NT2/D1 (cell line): ENCODE results near the gene PLCB1.

Experiments used
- DNase-seq: peaks from one replicate; pipeline ENCODE4 v3.0.0-alpha.2; 2011; ENCODE audit warnings: low read depth, low spot score
- H3K27me3 ChIP-seq: 2 replicates; pipeline ENCODE4 v1.6.0; 2011; ENCODE audit warnings: mild to moderate bottlenecking; ENCODE audit not compliant: insufficient read length, insufficient read depth
- H3K36me3 ChIP-seq: 2 replicates; pipeline ENCODE4 v1.6.1; 2011; ENCODE audit warnings: mild to moderate bottlenecking, low read length, mixed read lengths; ENCODE audit not compliant: insufficient read depth, insufficient read length
- H3K4me1 ChIP-seq: 2 replicates; pipeline ENCODE4 v1.5.1; 2011; ENCODE audit not compliant: insufficient read depth, insufficient read length
- H3K4me3 ChIP-seq: 2 replicates; pipeline ENCODE4 v1.5.1; 2011; ENCODE audit warnings: low read depth; ENCODE audit not compliant: insufficient read length
- H3K9ac ChIP-seq: 2 replicates; pipeline ENCODE4 v1.6.0; 2011; ENCODE audit warnings: low read depth; ENCODE audit not compliant: insufficient read length
- H3K9me3 ChIP-seq: 2 replicates; pipeline ENCODE4 v1.5.1; 2011; ENCODE audit warnings: mild to moderate bottlenecking, low read length; ENCODE audit not compliant: insufficient read depth
- SUZ12 ChIP-seq: IDR thresholded peaks from 2 replicates; pipeline ENCODE4 v1.6.1; 2011; ENCODE audit not compliant: insufficient read length, insufficient read depth; ENCODE audit errors: extremely low read depth
- YY1 ChIP-seq: IDR thresholded peaks from 2 replicates; pipeline ENCODE4 v1.6.1; 2011; ENCODE audit not compliant: insufficient read length, insufficient read depth
- ZNF274 ChIP-seq: IDR thresholded peaks from 2 replicates; pipeline ENCODE4 v1.6.1; 2011; ENCODE audit warnings: mild to moderate bottlenecking, low read depth, low read length

The PLCB1 gene

DNA sequence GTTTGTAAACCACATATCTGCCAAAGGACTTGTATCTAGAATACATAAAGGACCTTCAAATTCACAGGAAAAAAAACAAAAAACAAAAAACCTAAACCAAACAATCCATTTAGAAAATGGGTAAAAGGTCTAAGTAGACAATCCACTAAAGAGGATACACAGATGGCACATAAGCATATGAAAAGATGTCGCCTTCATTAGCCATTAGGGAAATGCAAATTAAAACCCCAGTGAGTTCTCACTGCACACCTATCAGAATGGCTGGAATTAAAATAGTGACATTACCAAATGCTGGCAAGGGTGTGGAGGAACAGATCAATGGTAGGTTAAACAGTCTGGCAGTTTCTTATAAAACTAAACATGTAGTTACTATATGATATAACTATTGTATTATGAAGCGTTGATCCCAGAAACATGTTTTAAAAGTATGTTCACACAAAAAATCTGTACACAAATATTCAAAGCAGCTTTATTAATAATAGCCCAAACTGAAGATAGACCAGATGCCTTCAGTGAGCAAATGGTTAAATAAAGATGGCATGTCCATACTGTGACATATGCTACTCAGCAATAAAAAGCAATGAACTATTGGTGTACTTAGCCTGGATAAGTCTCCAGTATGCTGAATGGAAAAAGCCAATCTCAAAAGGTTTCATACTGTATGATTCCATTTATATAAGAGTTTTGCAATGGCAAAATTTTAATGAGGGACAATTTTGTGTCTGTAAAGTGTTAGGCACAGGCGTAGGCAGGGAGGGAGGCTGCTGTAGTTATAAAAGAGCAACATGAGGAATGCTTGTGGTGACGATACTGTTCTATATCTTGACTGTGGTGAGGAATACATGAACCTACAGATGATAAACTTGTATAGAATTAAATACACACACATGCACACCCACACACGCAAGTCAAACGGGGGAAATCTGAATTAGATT, 43.9 kb downstream of the PLCB1 start:
- Histone ChIP-seq H3K27me3 (no peaks in the 10 kb centered on the region), H3K9ac (no peak overlapping the region), H3K4me3 (no peak overlapping the region), H3K9me3 (no peaks in the 10 kb centered on the region), H3K4me1 (no peaks in the 10 kb centered on the region), H3K36me3 (peaks cover 6% of the 10 kb centered on the region)
- no peak for TF ChIP-seq YY1
- no peak for TF ChIP-seq SUZ12
- no peak for TF ChIP-seq ZNF274
- no peak for DNase-seq

- no peak for DNase-seq
- H3K27me3 ChIP-seq = no peaks in the 10 kb centered on the region
- H3K9ac ChIP-seq = no peak overlapping the region
- H3K36me3 ChIP-seq = no peaks in the 10 kb centered on the region
- no peaks in the 10 kb centered on the region for H3K9me3 ChIP-seq
- TF ChIP-seq SUZ12 (no peak), ZNF274 (no peak), YY1 (no peak)
- H3K4me3 ChIP-seq = no peak overlapping the region
- H3K4me1 ChIP-seq = no peaks in the 10 kb centered on the region
These were observed 51.5 kb downstream of the PLCB1 start for GRCh38 chr20:8183526-8183925.

- H3K4me1 ChIP-seq = no peaks in the 10 kb centered on the region
- no peak overlapping the region for H3K9ac ChIP-seq
- TF ChIP-seq YY1 (no peak), SUZ12 (no peak), ZNF274 (no peak)
- H3K27me3 ChIP-seq = no peaks in the 10 kb centered on the region
- H3K36me3 ChIP-seq = no peaks in the 10 kb centered on the region
- H3K9me3 ChIP-seq = no peaks in the 10 kb centered on the region
- H3K4me3 ChIP-seq = no peak overlapping the region
- no peak for DNase-seq
These were observed 55.7 kb downstream of the PLCB1 start for GRCh38 chr20:8187740-8188139.

- no peak for DNase-seq
- Histone ChIP-seq H3K36me3 (no peaks in the 10 kb centered on the region), H3K9me3 (no peaks in the 10 kb centered on the region), H3K4me1 (no peaks in the 10 kb centered on the region), H3K27me3 (no peaks in the 10 kb centered on the region), H3K4me3 (no peak overlapping the region), H3K9ac (no peak overlapping the region)
- TF ChIP-seq ZNF274 = no peak
- TF ChIP-seq SUZ12 = no peak
- TF ChIP-seq YY1 = no peak
These were observed 58.2 kb downstream of the PLCB1 start for GRCh38 chr20:8190043-8190880.

- Histone ChIP-seq H3K9ac (no peak overlapping the region), H3K4me1 (no peaks in the 10 kb centered on the region), H3K36me3 (no peaks in the 10 kb centered on the region), H3K9me3 (no peaks in the 10 kb centered on the region), H3K4me3 (no peak overlapping the region), H3K27me3 (no peaks in the 10 kb centered on the region)
- TF ChIP-seq YY1 = no peak
- no peak for TF ChIP-seq ZNF274
- TF ChIP-seq SUZ12 = no peak
- DNase-seq = no peak
These were observed 62.7 kb downstream of the PLCB1 start for GRCh38 chr20:8194721-8195120.

DNA sequence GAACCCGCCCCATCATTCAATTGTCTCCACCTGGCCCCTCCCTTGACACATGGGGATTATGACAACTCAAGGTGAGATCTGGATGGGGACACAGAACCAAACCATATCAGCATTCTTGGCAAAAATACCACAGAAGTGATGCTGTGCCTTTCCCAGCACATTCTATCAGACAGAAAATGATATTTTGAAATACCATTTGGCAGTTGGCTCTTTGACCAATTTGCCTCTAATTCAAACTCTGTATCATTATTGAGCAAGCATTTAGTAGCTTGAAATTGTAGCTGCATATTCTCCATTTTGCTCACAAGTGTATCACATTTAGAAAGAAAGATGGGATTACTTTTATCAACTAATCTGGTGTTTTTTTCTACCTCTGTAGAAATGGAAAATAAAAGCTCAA, 64.0 kb downstream of the PLCB1 start:
- H3K36me3 ChIP-seq = no peaks in the 10 kb centered on the region
- no peak overlapping the region for H3K4me3 ChIP-seq
- H3K27me3 ChIP-seq = no peaks in the 10 kb centered on the region
- H3K4me1 ChIP-seq = no peaks in the 10 kb centered on the region
- DNase-seq = no peak
- H3K9me3 ChIP-seq = no peaks in the 10 kb centered on the region
- H3K9ac ChIP-seq = no peak overlapping the region
- no peak for TF ChIP-seq YY1
- no peak for TF ChIP-seq SUZ12
- no peak for TF ChIP-seq ZNF274

DNA sequence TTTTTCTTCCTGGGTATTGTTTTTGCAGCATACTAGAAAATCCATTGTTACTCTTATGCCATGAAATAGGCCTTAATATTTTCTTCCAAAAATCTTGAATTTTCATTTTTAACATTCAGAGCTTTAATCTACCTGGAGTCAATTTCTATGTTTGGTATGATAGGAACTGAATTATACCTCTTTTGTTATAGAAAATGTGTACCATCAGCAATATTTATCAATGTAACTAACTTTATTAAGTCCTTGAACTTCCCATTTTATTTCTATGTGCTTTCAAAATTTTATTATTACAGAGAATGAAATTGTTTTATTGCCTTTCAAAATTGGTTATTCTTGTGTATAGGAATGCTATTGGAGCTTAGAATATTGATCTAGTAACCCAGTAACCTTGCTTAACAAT, 68.2 kb downstream of the PLCB1 start:
- H3K9ac ChIP-seq = no peak overlapping the region
- H3K27me3 ChIP-seq = no peaks in the 10 kb centered on the region
- no peak for DNase-seq
- no peaks in the 10 kb centered on the region for H3K36me3 ChIP-seq
- no peak overlapping the region for H3K4me3 ChIP-seq
- TF ChIP-seq SUZ12 = no peak
- no peak for TF ChIP-seq YY1
- TF ChIP-seq ZNF274 = no peak
- no peaks in the 10 kb centered on the region for H3K4me1 ChIP-seq
- H3K9me3 ChIP-seq = no peaks in the 10 kb centered on the region
